Measurements from ENCODE around the gene MYO5C. TPM values are rescaled to one million over a fixed set of nuclear protein-coding genes. Genes with fewer than 3 reads are reported as not detected.
A peak's percentile ranks its signal among the peaks of the same experiment; 100 is the strongest.

Gene MYO5C
- total RNA-seq, 1 donor from 2014 or later: 74.7 TPM

- no peak for DNase-seq
- no peak overlapping the region for H3K4me3 ChIP-seq
- no peak for TF ChIP-seq CTCF (IDR thresholded peaks at IDR 0.05)
- peaks cover 4% of the 10 kb centered on the region for H3K36me3 ChIP-seq
- no peak overlapping the region for H3K27ac ChIP-seq
- H3K4me1 ChIP-seq: no peaks in the 10 kb centered on the region
- no peaks in the 10 kb centered on the region for H3K27me3 ChIP-seq (ENCODE audit: low read depth)
- ATAC-seq: no peak
- no peaks in the 10 kb centered on the region for H3K9me3 ChIP-seq
- intact Hi-C loops (cut with DNase I): no loop called here
These were observed 136.0 kb downstream of the MYO5C start for GRCh38 chr15:52159645-52160044.

GRCh38 chr15:52158084-52158765 is 137.4 kb downstream of the MYO5C start:
- no peak overlapping the region for H3K4me3 ChIP-seq
- H3K4me1 ChIP-seq: no peaks in the 10 kb centered on the region
- H3K9me3 ChIP-seq: no peaks in the 10 kb centered on the region
- no peak for ATAC-seq
- DNase-seq: no peak
- H3K27ac ChIP-seq: no peak overlapping the region
- peaks cover 7% of the 10 kb centered on the region for H3K36me3 ChIP-seq
- TF ChIP-seq CTCF (IDR thresholded peaks at IDR 0.05): no peak
- H3K27me3 ChIP-seq (ENCODE audit: low read depth): no peaks in the 10 kb centered on the region
- intact Hi-C loops (cut with DNase I): no loop called here

- no peaks in the 10 kb centered on the region for H3K4me1 ChIP-seq
- no peaks in the 10 kb centered on the region for H3K27me3 ChIP-seq (ENCODE audit: low read depth)
- no peak for DNase-seq
- no peak for ATAC-seq
- H3K4me3 ChIP-seq: no peak overlapping the region
- H3K36me3 ChIP-seq: peaks cover 15% of the 10 kb centered on the region
- intact Hi-C loops (cut with DNase I): no loop called here
- H3K27ac ChIP-seq: no peak overlapping the region
- H3K9me3 ChIP-seq: no peaks in the 10 kb centered on the region
- no peak for TF ChIP-seq CTCF (IDR thresholded peaks at IDR 0.05)
These were observed 139.7 kb downstream of the MYO5C start for GRCh38 chr15:52155878-52156277.

- H3K4me1 ChIP-seq: no peaks in the 10 kb centered on the region
- TF ChIP-seq CTCF (IDR thresholded peaks at IDR 0.05): no peak
- peaks cover 22% of the 10 kb centered on the region for H3K36me3 ChIP-seq
- no peaks in the 10 kb centered on the region for H3K27me3 ChIP-seq (ENCODE audit: low read depth)
- DNase-seq (no peak), ATAC-seq (peak; percentile 31 to 51)
- H3K4me3 ChIP-seq: no peak overlapping the region
- intact Hi-C loops (cut with DNase I): no loop called here
- H3K27ac ChIP-seq: no peak overlapping the region
- H3K9me3 ChIP-seq: no peaks in the 10 kb centered on the region
These were observed 140.4 kb downstream of the MYO5C start for GRCh38 chr15:52154896-52155865.

GRCh38 chr15:52153900-52154895 is 141.4 kb downstream of the MYO5C start:
- Histone ChIP-seq H3K4me1 (no peaks in the 10 kb centered on the region), H3K9me3 (no peaks in the 10 kb centered on the region), H3K36me3 (peaks cover 29% of the 10 kb centered on the region), H3K27me3 (ENCODE audit: low read depth) (no peaks in the 10 kb centered on the region), H3K4me3 (no peak overlapping the region), H3K27ac (no peak overlapping the region)
- DNase-seq (no peak), ATAC-seq (no peak)
- no peak for TF ChIP-seq CTCF (IDR thresholded peaks at IDR 0.05)
- intact Hi-C loops (cut with DNase I): no loop called here

Measured in lower lobe of right lung (tissue), 2 donors.